Suprapubic skin (tissue), 4 donors: ENCODE measurements around the gene NPR2. TPM values are rescaled to one million over a fixed set of nuclear protein-coding genes. Genes with fewer than 3 reads are reported as not detected.

Experiments
- DNase-seq, 2 donors: peaks; one replicate each; pipeline ENCODE4 v3.0.0-alpha.2; 2019; ENCODE audit warnings: low spot score in 2 of 2
- H3K27ac ChIP-seq: fragments of 200-600 bp; sonication (generic); one replicate; pipeline ENCODE4 v1.5.1; 2019
- H3K27me3 ChIP-seq: fragments of 200-600 bp; sonication (generic); one replicate; pipeline ENCODE4 v1.5.1; 2019
- H3K36me3 ChIP-seq: fragments of 200-600 bp; sonication (generic); one replicate; pipeline ENCODE4 v1.5.1; 2019
- H3K4me1 ChIP-seq: fragments of 200-600 bp; sonication (generic); one replicate; pipeline ENCODE4 v1.5.1; 2019
- H3K4me3 ChIP-seq: fragments of 200-600 bp; sonication (generic); one replicate; pipeline ENCODE4 v1.5.1; 2019; ENCODE audit warnings: mild to moderate bottlenecking
- H3K9me3 ChIP-seq: fragments of 200-600 bp; sonication (generic); one replicate; pipeline ENCODE4 v1.5.1; 2019
- EP300 ChIP-seq: sonication (generic); formaldehyde crosslinking; IDR thresholded peaks from one replicate; pipeline ENCODE4 v1.6.1; 2017; ENCODE audit warnings: antibody characterized with exemption
- POLR2A ChIP-seq, 2 donors: fragments of 450-650 bp; IDR thresholded peaks; one replicate each; pipeline ENCODE4 v1.6.1; 2017; ENCODE audit warnings: antibody characterized with exemption in 2 of 2, mild to moderate bottlenecking in 2 of 2, moderate library complexity in 2 of 2
- POLR2AphosphoS5 ChIP-seq, 3 donors: sonication (generic); formaldehyde crosslinking; IDR thresholded peaks; one replicate each; pipeline ENCODE4 v1.6.1; 2017; ENCODE audit warnings: antibody characterized with exemption in 3 of 3
- WGBS: methylation state at CpG from one replicate; pipeline ENCODE4 v1.1.5; 2018; 5-methylcytosine and 5-hydroxymethylcytosine counted together
- total RNA-seq, 4 donors: library from RNA; depleted of rRNA; stranded (reverse); fragments of >200 nt; gene quantifications; one replicate each; pipeline ENCODE4 v1.1.0, GENCODE V29; 2016
- TF ChIP-seq, protein P1 (sequence below), 2 donors: fragments of 200-600 bp in 1 of 2; fragments of 450-650 bp in 1 of 2; sonication (generic) in 1 of 2; IDR thresholded peaks; one replicate each; pipeline ENCODE4 v1.5.1; 2016 to 2019; ENCODE audit warnings: antibody characterized with exemption in 2 of 2, mild to moderate bottlenecking in 1 of 2, moderate library complexity in 1 of 2

NPR2 gene
- total RNA-seq, 4 donors from 2014 or later: 8.4 to 26.1 (median 18.2) TPM

DNA sequence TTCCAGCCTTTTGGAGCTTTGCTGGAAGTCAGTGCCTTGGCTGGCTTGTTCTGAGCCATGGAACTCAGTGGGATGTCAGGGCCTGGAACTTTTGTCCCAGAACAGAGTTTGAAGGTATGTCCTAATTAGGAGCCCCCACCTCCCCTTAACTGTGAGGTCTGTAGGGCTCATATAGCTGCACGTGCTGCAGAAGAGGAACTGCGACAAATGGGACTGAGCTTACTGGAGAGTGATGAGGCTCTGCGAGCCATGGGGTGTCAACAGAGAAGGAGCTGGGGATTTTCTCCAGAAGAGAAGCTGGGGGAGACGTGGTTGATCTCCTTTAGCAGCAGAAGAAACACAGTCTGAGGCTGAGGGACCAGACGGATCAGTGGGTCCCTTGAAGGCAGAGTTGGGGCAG, 48.5 kb downstream of the NPR2 start:
- Histone ChIP-seq H3K27ac (no peak overlapping the region), H3K36me3 (no peaks in the 10 kb centered on the region), H3K4me1 (peaks cover 40% of the 10 kb centered on the region), H3K9me3 (no peaks in the 10 kb centered on the region), H3K4me3 (no peak overlapping the region), H3K27me3 (no peaks in the 10 kb centered on the region)
- DNase-seq: no peak
- 87% methylated on average over 5 of the region's 5 CpGs for WGBS
- no peak for TF ChIP-seq EP300
- TF ChIP-seq, protein P1, sequence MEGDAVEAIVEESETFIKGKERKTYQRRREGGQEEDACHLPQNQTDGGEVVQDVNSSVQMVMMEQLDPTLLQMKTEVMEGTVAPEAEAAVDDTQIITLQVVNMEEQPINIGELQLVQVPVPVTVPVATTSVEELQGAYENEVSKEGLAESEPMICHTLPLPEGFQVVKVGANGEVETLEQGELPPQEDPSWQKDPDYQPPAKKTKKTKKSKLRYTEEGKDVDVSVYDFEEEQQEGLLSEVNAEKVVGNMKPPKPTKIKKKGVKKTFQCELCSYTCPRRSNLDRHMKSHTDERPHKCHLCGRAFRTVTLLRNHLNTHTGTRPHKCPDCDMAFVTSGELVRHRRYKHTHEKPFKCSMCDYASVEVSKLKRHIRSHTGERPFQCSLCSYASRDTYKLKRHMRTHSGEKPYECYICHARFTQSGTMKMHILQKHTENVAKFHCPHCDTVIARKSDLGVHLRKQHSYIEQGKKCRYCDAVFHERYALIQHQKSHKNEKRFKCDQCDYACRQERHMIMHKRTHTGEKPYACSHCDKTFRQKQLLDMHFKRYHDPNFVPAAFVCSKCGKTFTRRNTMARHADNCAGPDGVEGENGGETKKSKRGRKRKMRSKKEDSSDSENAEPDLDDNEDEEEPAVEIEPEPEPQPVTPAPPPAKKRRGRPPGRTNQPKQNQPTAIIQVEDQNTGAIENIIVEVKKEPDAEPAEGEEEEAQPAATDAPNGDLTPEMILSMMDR (IDR thresholded peaks at IDR 0.05): no peak

DNA sequence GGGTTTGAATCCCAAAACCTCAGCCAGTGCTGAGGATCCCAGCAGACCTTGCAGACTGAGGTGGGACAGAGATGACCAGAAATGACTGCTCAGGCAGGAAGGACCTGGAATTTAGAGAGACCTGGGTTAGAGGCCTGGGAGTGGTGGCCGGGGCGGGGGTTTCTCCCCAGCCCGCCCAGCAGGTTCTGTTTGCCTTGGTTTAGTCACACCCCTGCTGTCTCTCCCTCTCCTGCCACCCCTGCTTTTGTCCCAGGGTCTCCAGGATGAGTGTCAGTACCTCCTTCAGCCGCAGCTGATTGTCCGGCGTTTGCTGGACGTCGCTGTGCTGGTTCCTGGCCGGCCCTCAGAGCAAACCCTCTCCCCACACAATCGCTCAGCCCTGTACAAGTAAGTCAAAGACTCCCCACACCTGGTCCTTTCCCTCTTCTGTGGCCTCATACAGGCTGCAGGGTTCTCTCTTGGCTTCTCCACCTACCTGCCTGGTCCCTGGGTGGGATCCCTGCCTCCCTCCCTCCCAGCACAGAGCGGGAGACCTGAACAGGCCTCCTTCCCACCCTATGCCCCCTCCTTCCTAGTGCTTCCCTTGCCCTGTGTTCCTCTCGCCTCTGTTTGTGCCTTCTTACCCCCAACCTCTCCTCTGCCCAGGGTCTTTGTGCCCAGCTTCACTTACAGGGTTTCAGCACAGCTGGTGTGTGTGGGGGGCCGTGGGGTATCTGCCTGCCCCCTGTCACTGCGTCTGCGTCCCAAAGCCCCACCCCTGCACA, 49.7 kb downstream of the NPR2 start:
- H3K27ac ChIP-seq: no peak overlapping the region
- no peaks in the 10 kb centered on the region for H3K27me3 ChIP-seq
- H3K36me3 ChIP-seq: no peaks in the 10 kb centered on the region
- peak in 1 of 2 donors; percentile 35 for DNase-seq
- peaks cover 41% of the 10 kb centered on the region for H3K4me1 ChIP-seq
- TF ChIP-seq, protein P1 (IDR thresholded peaks at IDR 0.05): no peak
- no peak for TF ChIP-seq POLR2AphosphoS5 (IDR thresholded peaks at IDR 0.05)
- no peak for TF ChIP-seq POLR2A (IDR thresholded peaks at IDR 0.05)
- TF ChIP-seq EP300: no peak
- 89% methylated on average over 12 of the region's 15 CpGs for WGBS
- H3K4me3 ChIP-seq: no peak overlapping the region
- H3K9me3 ChIP-seq: no peaks in the 10 kb centered on the region

DNA sequence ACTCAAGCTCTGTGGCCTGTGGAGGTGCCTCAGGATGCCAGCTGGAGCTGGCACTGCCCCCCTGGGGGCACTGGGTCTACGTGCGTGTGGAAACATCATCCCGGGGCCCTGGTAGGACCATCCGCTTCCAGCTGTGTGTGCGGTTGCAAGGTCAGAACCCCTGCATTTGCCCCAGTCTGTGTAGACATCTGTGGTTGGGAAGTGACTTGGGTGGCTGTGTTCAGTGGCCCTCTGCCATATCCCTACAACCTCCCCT, 50.2 kb downstream of the NPR2 start:
- 88% methylated on average over 4 of the region's 5 CpGs for WGBS
- TF ChIP-seq POLR2AphosphoS5 (IDR thresholded peaks at IDR 0.05) (no peak), EP300 (no peak), POLR2A (IDR thresholded peaks at IDR 0.05) (no peak)
- TF ChIP-seq, protein P1 (IDR thresholded peaks at IDR 0.05): no peak
- Histone ChIP-seq H3K27ac (no peak overlapping the region), H3K36me3 (no peaks in the 10 kb centered on the region), H3K9me3 (no peaks in the 10 kb centered on the region), H3K4me1 (peaks cover 46% of the 10 kb centered on the region), H3K4me3 (no peak overlapping the region), H3K27me3 (no peaks in the 10 kb centered on the region)
- no peak for DNase-seq

DNA sequence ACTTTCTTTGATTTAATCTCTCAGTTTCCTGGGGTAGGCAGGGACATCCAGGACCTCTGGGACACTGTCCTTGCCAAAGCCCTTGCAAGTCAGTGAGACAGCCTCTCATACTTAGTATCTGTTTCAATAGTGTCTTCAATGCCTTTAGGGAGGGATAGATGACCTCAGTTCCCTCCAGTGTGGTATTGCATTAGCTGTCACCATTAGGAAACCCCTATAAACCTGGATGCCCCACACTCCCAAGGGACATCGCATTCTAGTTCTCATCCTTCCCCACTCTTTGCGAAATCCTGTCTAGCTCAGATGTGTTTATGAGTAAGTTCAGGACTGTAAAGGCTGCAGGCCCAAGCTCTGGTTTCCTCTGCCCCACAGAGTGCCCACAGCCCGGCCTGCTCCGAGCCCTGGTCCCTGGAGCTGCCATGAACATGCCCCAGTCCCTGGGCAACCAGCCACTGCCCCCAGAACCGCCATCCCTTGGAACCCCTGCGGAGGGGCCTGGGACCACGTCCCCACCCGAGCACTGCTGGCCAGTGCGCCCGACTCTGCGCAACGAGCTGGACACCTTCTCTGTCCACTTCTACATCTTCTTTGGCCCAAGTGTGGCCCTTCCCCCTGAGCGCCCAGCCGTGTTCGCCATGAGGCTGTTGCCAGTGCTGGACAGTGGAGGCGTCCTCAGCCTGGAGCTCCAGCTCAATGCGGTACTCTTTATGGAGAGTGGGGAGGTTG, 50.8 kb downstream of the NPR2 start:
- TF ChIP-seq POLR2A (IDR thresholded peaks at IDR 0.05) (no peak), POLR2AphosphoS5 (IDR thresholded peaks at IDR 0.05) (peak in 1 of 3 donors; percentile 34)
- DNase-seq: no peak
- Histone ChIP-seq H3K27ac (no peak overlapping the region), H3K27me3 (no peaks in the 10 kb centered on the region), H3K4me1 (peaks cover 49% of the 10 kb centered on the region), H3K4me3 (no peak overlapping the region), H3K9me3 (no peaks in the 10 kb centered on the region), H3K36me3 (no peaks in the 10 kb centered on the region)
- 89% methylated on average over 16 of the region's 17 CpGs for WGBS

DNA sequence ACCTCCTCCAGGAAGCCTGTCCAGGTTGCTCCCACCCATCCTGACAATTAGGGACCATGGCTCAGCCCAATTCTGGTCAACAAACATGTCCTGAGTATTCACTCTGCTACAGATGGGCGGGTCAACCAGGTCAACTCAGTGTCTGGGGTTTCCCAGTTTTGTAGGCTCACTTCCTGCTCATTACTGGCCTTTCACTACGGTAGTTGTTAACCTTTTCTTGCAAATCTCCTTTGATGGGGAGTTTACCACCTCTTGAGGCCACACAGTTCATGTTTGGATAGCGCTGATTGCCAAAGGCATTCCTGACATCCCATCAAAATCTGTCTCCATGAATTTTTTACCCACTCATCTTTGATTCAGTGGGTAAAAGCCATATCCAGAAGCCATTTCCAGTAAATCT, 51.4 kb downstream of the NPR2 start:
- no peak overlapping the region for H3K27ac ChIP-seq
- DNase-seq: no peak
- 84% methylated on average over 3 of the region's 3 CpGs for WGBS
- H3K4me1 ChIP-seq: peaks cover 50% of the 10 kb centered on the region
- no peaks in the 10 kb centered on the region for H3K36me3 ChIP-seq
- no peaks in the 10 kb centered on the region for H3K27me3 ChIP-seq
- no peak overlapping the region for H3K4me3 ChIP-seq
- H3K9me3 ChIP-seq: no peaks in the 10 kb centered on the region
- TF ChIP-seq POLR2A (IDR thresholded peaks at IDR 0.05): no peak
- TF ChIP-seq EP300: no peak
- no peak for TF ChIP-seq POLR2AphosphoS5 (IDR thresholded peaks at IDR 0.05)
- TF ChIP-seq, protein P1 (IDR thresholded peaks at IDR 0.05): no peak
